ACC112 (cell line): Measurements from ENCODE around the gene TEC.

Experiments
- H2AFZ ChIP-seq: fragments of 200-600 bp; sonication (generic); one replicate; pipeline ENCODE4 v1.6.0; 2017; ENCODE audit warnings: antibody characterized with exemption, low read length; ENCODE audit not compliant: unreplicated experiment
- H3K27ac ChIP-seq: fragments of 200-600 bp; sonication (generic); 2 replicates; pipeline ENCODE4 v1.5.1; 2014; ENCODE audit warnings: low read depth, mild to moderate bottlenecking, antibody characterized with exemption, low read length, moderate library complexity
- H3K27me3 ChIP-seq: fragments of 200-600 bp; sonication (generic); 2 replicates; pipeline ENCODE4 v1.6.1; 2014; ENCODE audit warnings: mild to moderate bottlenecking, antibody characterized with exemption, low read length, moderate library complexity, mixed read lengths; ENCODE audit not compliant: insufficient read depth
- H3K36me3 ChIP-seq: fragments of 200-600 bp; sonication (generic); 2 replicates; pipeline ENCODE4 v1.6.1; 2016; ENCODE audit warnings: mild to moderate bottlenecking, antibody characterized with exemption, low read length, moderate library complexity, mixed read lengths; ENCODE audit not compliant: insufficient read depth
- H3K4me1 ChIP-seq: fragments of 200-600 bp; sonication (generic); one replicate; pipeline ENCODE4 v1.6.1; 2016; ENCODE audit warnings: low read length, mixed read lengths; ENCODE audit not compliant: insufficient read depth, unreplicated experiment, control insufficient read depth
- H3K4me3 ChIP-seq: fragments of 200-600 bp; sonication (generic); 2 replicates; pipeline ENCODE4 v1.5.1; 2014; ENCODE audit warnings: mild to moderate bottlenecking, low read depth, low read length
- H3K79me2 ChIP-seq: fragments of 200-600 bp; sonication (generic); one replicate; pipeline ENCODE4 v1.6.0; 2016; ENCODE audit warnings: low read length; ENCODE audit not compliant: control insufficient read depth, unreplicated experiment, insufficient read depth

TEC gene

DNA sequence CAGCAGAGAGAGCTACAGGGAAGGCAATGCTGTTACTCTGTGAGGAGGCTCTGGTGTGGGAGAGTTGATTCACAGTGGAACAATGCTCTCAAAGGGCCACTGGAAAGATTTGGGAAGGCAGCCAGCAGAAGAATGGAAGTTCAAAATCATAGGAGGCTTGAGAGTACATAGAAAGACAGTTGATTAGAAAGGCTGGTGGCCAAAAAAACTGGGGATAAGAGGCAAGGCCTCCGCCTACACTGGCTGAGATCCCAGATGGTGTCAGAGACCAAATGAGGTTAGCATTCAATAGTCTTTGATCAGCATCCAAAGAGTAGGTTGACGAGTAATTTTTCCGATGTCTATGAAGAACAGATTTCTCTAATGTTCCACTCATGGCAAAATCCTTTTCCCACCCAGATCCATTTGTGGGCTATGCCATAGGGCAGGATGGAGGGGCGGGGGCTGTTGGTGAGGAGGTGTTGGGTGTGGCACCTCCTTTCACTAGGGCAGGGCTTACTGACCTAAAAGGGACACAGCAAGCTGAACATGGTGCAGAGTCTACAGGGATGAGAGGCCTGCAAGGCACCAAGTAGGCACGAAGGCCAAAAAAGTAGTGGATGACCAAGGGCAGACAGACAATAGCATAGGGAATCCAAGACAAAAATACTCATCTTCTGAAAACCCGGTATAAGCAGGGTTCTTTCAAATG lies 15.1 kb downstream of the TEC start:
- Histone ChIP-seq H3K79me2 (no peaks in the 10 kb centered on the region), H3K4me1 (peaks cover 14% of the 10 kb centered on the region), H3K27me3 (no peaks in the 10 kb centered on the region), H2AFZ (no peak overlapping the region), H3K36me3 (no peaks in the 10 kb centered on the region), H3K27ac (no peak overlapping the region), H3K4me3 (peak overlapping the region; percentile 5; the same call in 1 of the 2 replicates)

DNA sequence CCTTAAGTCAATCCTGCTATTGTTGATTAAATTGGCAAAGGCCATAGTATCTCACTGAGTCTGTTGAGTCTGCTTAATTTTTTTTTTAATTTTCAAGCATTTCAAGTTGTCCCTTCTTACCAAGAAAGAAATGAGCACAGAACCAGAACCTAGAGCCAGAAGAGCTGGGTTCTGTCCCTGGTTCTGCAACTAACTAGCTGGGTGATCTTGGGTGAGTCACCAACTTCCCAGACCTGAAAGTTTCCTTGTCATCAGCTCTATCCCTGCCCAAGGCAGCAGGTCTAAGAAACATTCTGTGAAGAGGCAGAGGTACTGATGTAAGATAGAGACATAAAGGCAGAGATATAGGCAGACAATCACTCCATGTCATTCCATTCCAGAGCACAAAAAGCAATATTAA lies 17.3 kb downstream of the TEC start:
- Histone ChIP-seq H3K27me3 (no peaks in the 10 kb centered on the region), H3K36me3 (no peaks in the 10 kb centered on the region), H3K4me1 (peaks cover 17% of the 10 kb centered on the region), H3K79me2 (no peaks in the 10 kb centered on the region), H3K27ac (no peak overlapping the region), H2AFZ (no peak overlapping the region), H3K4me3 (no peak overlapping the region)

DNA sequence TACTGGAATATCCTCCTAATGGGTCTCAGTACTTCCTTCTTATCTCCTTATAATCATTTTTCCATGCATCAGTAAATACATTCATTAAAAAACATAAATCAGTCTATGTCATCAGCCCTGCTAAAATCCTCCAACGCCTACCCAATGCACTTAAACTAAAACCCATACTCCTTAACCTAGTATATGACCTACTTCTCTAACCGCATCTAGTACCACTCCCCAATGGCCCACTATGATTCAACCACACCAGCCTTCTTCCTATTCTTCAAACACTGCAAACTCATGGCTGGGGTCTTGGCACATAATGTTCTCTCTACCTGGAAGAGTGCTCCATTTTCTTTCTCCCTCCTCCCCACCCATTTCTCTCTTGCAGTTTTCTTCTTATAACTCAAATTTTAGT lies 18.7 kb downstream of the TEC start:
- Histone ChIP-seq H3K4me1 (peaks cover 24% of the 10 kb centered on the region), H3K27ac (no peak overlapping the region), H3K79me2 (no peaks in the 10 kb centered on the region), H3K4me3 (no peak overlapping the region), H3K36me3 (no peaks in the 10 kb centered on the region), H3K27me3 (no peaks in the 10 kb centered on the region), H2AFZ (no peak overlapping the region)

DNA sequence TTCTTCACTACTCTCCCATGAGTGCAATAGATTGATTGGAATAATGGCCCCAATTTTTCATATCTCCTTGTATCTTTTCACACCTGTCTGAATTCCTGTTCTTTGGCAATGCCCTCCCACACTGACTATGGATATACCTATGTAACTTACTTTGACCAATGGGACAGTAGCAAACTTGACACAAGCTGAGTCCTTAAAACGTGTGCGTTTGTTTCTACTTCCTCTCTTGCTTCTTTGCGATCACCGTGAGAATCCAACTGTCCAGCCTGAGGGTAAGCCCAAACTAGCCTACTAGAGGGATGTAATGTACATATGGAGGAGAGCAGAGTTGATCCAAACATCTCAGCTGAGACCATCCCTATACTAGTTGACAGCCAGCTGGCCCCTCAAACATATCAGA lies 19.3 kb downstream of the TEC start:
- Histone ChIP-seq H3K4me1 (peaks cover 24% of the 10 kb centered on the region), H3K36me3 (no peaks in the 10 kb centered on the region), H3K27me3 (no peaks in the 10 kb centered on the region), H3K79me2 (no peaks in the 10 kb centered on the region), H3K27ac (no peak overlapping the region), H2AFZ (no peak overlapping the region), H3K4me3 (no peak overlapping the region)

DNA sequence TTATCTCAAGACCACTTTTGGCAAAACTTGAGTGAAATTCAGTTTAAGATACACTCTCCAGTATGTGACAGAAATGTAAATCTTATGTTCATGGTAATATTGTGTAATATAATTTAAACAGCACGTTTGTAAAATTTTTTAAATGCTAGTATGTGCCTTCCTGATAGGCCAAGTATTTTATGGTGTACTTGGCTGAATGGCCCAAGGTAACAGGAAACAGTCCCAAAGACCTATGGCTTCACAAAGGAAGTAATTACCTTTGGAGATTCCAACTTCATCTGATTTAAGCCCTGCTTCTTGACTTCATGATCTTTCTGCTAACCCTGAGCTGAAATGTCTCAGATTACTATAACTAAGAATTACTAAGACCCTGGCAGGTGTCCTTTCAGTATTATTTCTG lies 20.3 kb downstream of the TEC start:
- peaks cover 17% of the 10 kb centered on the region for H3K4me1 ChIP-seq
- no peak overlapping the region for H2AFZ ChIP-seq
- H3K27ac ChIP-seq: no peak overlapping the region
- H3K36me3 ChIP-seq: no peaks in the 10 kb centered on the region
- H3K27me3 ChIP-seq: no peaks in the 10 kb centered on the region
- no peaks in the 10 kb centered on the region for H3K79me2 ChIP-seq
- no peak overlapping the region for H3K4me3 ChIP-seq

DNA sequence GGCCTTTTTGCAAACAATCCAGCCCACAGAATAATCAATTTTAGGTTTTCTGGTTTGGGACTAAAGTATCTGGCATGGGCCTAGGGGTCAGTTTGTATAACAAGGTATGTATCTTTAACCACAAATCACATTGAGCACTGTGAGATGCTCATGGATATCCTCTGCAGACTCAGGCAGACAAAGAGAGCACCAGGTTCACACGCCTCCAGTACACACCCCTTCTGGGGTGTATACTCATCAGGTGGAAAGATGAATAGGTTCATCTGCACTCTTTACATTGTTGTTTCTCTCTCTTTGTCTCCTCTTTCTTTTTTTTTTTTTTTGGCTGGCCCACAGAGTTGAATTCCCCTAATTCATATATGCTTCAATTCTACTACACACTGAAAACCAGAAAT lies 21.1 kb downstream of the TEC start:
- H3K4me3 ChIP-seq: no peak overlapping the region
- H3K36me3 ChIP-seq: no peaks in the 10 kb centered on the region
- peaks cover 11% of the 10 kb centered on the region for H3K4me1 ChIP-seq
- H2AFZ ChIP-seq: no peak overlapping the region
- H3K27me3 ChIP-seq: no peaks in the 10 kb centered on the region
- H3K27ac ChIP-seq: no peak overlapping the region
- H3K79me2 ChIP-seq: no peaks in the 10 kb centered on the region

DNA sequence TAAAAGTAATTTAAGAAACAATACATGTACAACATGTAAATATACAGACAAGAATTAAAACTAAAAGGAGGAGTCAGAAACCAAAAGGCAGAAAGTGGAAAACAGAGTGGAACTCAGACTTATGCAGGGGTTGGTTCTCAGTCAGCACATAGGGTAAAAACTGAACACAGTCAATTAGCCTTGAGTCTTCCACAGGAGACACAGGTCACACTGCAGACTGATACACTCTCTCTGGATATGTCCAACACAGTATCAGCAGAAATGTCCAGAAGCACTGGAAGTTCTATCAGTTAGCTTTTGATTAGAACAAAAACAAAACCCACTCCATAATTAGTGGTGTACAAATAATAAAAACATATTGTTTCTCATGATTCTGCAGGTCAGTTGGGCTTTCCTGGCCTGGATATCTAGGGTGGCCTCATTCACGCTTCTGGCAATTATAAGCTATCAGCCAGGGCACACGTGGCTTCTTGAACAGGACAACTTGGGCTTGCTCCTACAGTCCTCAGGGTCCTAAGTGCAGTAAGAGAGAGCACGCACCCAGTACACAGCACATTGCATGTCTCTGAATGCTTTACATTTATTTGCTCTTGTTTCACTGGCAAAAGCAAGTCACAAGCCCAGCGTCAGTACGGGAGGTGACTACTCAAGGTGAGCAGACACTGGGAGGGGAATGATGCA lies 21.6 kb downstream of the TEC start:
- H3K36me3 ChIP-seq: no peaks in the 10 kb centered on the region
- no peaks in the 10 kb centered on the region for H3K27me3 ChIP-seq
- H3K27ac ChIP-seq: no peak overlapping the region
- peaks cover 11% of the 10 kb centered on the region for H3K4me1 ChIP-seq
- no peak overlapping the region for H3K4me3 ChIP-seq
- H3K79me2 ChIP-seq: no peaks in the 10 kb centered on the region
- no peak overlapping the region for H2AFZ ChIP-seq

DNA sequence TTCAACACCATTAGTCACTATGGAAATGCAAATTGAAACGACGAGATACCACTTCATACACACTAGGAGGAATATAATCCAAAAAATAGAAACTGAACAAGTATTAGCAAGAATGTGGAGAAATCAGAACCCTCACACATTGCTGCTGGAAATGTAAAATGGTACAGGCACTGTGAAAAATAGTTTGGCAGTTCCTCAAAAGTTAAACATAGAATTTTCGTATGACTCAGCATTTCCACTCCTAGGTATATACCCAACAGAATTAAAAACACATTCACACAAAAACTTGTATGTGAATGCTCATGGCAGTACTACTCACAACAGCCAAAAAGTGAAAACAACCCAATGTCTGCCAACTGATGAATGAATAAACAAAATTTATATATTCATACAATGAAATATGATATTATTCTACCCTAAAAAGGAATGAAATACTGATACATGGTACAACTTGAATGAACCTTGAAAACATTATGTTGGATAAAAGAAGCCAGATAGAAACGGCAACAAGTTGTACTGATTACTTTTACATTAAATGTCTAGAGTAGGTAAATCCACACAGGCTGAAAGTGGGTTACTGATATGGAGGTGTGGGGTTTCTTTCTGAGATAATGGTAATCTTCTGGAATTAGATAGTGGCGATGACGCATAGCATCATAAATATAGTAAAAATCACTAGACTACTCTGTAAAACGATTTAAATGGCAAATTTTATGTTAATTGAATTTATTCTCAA lies 22.3 kb downstream of the TEC start:
- H3K79me2 ChIP-seq: no peaks in the 10 kb centered on the region

DNA sequence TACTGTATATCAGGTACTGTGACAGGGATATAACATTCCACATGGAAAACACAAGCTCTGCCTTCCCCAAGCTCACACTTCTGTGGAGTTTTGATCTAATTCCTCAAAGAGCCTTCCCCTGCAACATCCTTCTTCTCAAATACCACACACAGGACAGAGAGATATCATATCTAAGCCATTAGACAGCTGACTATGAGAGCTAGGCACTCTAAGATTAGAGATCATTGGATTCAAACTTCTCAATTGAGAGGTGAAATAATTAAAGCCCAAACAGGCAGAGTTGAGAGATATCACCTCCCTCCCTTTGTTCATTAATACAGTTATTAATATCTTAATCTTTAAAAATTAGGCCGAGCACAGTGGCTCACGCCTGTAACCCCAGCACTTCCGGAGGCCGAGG lies 25.0 kb downstream of the TEC start:
- no peak overlapping the region for H3K27ac ChIP-seq
- H3K4me1 ChIP-seq: peaks cover 11% of the 10 kb centered on the region
- no peaks in the 10 kb centered on the region for H3K79me2 ChIP-seq
- H3K4me3 ChIP-seq: no peak overlapping the region
- H3K27me3 ChIP-seq: no peaks in the 10 kb centered on the region
- no peak overlapping the region for H2AFZ ChIP-seq
- H3K36me3 ChIP-seq: no peaks in the 10 kb centered on the region

More for the DNA sequence above, 22.3 kb downstream of the TEC start:
- Histone ChIP-seq H3K27ac (peak overlapping the region; percentile 36; the same call in 1 of the 2 replicates), H3K36me3 (no peaks in the 10 kb centered on the region), H3K4me3 (no peak overlapping the region), H2AFZ (no peak overlapping the region), H3K27me3 (no peaks in the 10 kb centered on the region), H3K4me1 (peaks cover 11% of the 10 kb centered on the region)

DNA sequence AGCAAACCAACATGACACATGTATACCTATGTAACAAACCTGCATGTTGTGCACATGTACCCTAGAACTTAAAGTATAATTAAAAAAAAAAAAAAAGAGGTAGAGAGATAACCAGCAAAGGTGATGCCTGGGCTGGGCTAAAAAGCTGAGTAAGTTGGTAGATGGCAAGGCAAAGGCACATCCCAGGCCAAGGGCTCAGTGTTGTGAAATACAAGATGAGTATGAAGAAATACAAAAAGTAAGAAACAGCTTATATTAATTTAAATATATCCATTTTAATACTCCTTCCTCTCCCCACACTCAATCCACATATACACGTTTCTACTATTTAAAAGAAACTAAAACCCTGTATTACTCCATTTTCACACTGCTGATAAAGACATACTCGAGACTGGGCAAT lies 25.8 kb downstream of the TEC start:
- Histone ChIP-seq H3K36me3 (no peaks in the 10 kb centered on the region), H2AFZ (no peak overlapping the region), H3K27ac (no peak overlapping the region), H3K4me3 (no peak overlapping the region), H3K79me2 (no peaks in the 10 kb centered on the region), H3K27me3 (no peaks in the 10 kb centered on the region), H3K4me1 (peaks cover 11% of the 10 kb centered on the region)
